Esophagus muscularis mucosa (tissue), 4 donors: Measurements from ENCODE around the gene ZBTB47.

Experiments
- CTCF ChIP-seq, 3 experiments: fragments of 200-600 bp in 2 of 3; fragments of 450-650 bp in 1 of 3; sonication (generic) in 2 of 3; IDR thresholded peaks; one replicate each; pipeline ENCODE4 v1.5.1; 2017 to 2019; ENCODE audit warnings: antibody characterized with exemption in 3 of 3, mild to moderate bottlenecking in 2 of 3, moderate library complexity in 1 of 3
- EP300 ChIP-seq: sonication (generic); formaldehyde crosslinking; IDR thresholded peaks from one replicate; pipeline ENCODE4 v1.6.1; 2017; ENCODE audit warnings: antibody characterized with exemption
- POLR2A ChIP-seq: fragments of 450-650 bp; IDR thresholded peaks from one replicate; pipeline ENCODE4 v1.6.1; 2017; ENCODE audit warnings: antibody characterized with exemption, moderate library complexity, mild to moderate bottlenecking, low read depth
- POLR2AphosphoS5 ChIP-seq, 2 donors: sonication (generic); formaldehyde crosslinking; IDR thresholded peaks; one replicate each; pipeline ENCODE4 v1.6.1; 2017; ENCODE audit warnings: antibody characterized with exemption in 2 of 2

GRCh38 chr3:42688487-42689420 lies 35.3 kb downstream of the ZBTB47 start:
- TF ChIP-seq POLR2AphosphoS5 (IDR thresholded peaks at IDR 0.05), result no peak
- no peak for TF ChIP-seq POLR2A
- no peak for TF ChIP-seq CTCF (IDR thresholded peaks at IDR 0.05)
- no peak for TF ChIP-seq EP300
